ENCODE data around the gene FAM13A.
A peak's percentile ranks its signal among the peaks of the same experiment; 100 is the strongest.

The FAM13A gene

GRCh38 chr4:88939697-88940096 is 117.3 kb downstream of the FAM13A start:
- CTCF ChIA-PET: no interaction called here
- TF ChIP-seq CTCF (IDR thresholded peaks at IDR 0.05; ENCODE audit: insufficient read depth, low read length, missing control alignments): no peak
- POLR2A ChIA-PET: no interaction called here
- DNase-seq (ENCODE audit: low read depth, low spot score): peak; percentile 24
- H3K4me3 ChIP-seq (ENCODE audit: low read depth, low read length): no peak overlapping the region

- DNase-seq (ENCODE audit: low read depth, low spot score): peak; percentile 91
- ChIA-PET CTCF (interaction anchor here (1.1 kb wide), 1 partner anchor 86 kb away, joined by 4 read pairs; no protein-coding TSS in a partner anchor), POLR2A (no interaction called here)
- TF ChIP-seq CTCF (IDR thresholded peaks at IDR 0.05; ENCODE audit: insufficient read depth, low read length, missing control alignments): no peak
- no peak overlapping the region for H3K4me3 ChIP-seq (ENCODE audit: low read depth, low read length)
Observed at GRCh38 chr4:88938138-88938537, 118.8 kb downstream of the FAM13A start.

- POLR2A ChIA-PET: no interaction called here
- no peak for TF ChIP-seq CTCF (IDR thresholded peaks at IDR 0.05; ENCODE audit: insufficient read depth, low read length, missing control alignments)
- DNase-seq (ENCODE audit: low read depth, low spot score): peak; percentile 31
- H3K4me3 ChIP-seq (ENCODE audit: low read depth, low read length): no peak overlapping the region
- CTCF ChIA-PET: no interaction called here
Observed at GRCh38 chr4:88937081-88937480, 119.9 kb downstream of the FAM13A start.

GRCh38 chr4:88933414-88934160 is 123.4 kb downstream of the FAM13A start:
- ChIA-PET POLR2A (no interaction called here), CTCF (no interaction called here)
- H3K4me3 ChIP-seq (ENCODE audit: low read depth, low read length): no peak overlapping the region
- DNase-seq (ENCODE audit: low read depth, low spot score): no peak
- no peak for TF ChIP-seq CTCF (IDR thresholded peaks at IDR 0.05; ENCODE audit: insufficient read depth, low read length, missing control alignments)

- CTCF ChIA-PET: no interaction called here
- no peak for TF ChIP-seq CTCF (IDR thresholded peaks at IDR 0.05; ENCODE audit: insufficient read depth, low read length, missing control alignments)
- DNase-seq (ENCODE audit: low read depth, low spot score): no peak
- POLR2A ChIA-PET: no interaction called here
- no peak overlapping the region for H3K4me3 ChIP-seq (ENCODE audit: low read depth, low read length)
Observed at GRCh38 chr4:88928852-88929251, 128.1 kb downstream of the FAM13A start.

- H3K4me3 ChIP-seq (ENCODE audit: low read depth, low read length): no peak overlapping the region
- ChIA-PET CTCF (no interaction called here), POLR2A (no interaction called here)
- no peak for DNase-seq (ENCODE audit: low read depth, low spot score)
- TF ChIP-seq CTCF (IDR thresholded peaks at IDR 0.05; ENCODE audit: insufficient read depth, low read length, missing control alignments): no peak
Observed at GRCh38 chr4:88927420-88927819, 129.6 kb downstream of the FAM13A start.

Data from AG04449 (cell line).